Breast epithelium (tissue), 3 donors: ENCODE results near the gene INPP5F.

Experiments used
- POLR2A ChIP-seq: fragments of 450-650 bp; IDR thresholded peaks from one replicate; pipeline ENCODE4 v1.6.1; 2016; ENCODE audit warnings: antibody characterized with exemption, mild to moderate bottlenecking, moderate library complexity
- POLR2AphosphoS5 ChIP-seq, 3 donors: sonication (generic); formaldehyde crosslinking; IDR thresholded peaks; one replicate each; pipeline ENCODE4 v1.6.1; 2017; ENCODE audit warnings: antibody characterized with exemption in 3 of 3
- TF ChIP-seq, protein P1 (sequence below), 3 donors: fragments of 450-650 bp; IDR thresholded peaks; one replicate each; pipeline ENCODE4 v1.5.1; 2016 to 2017; ENCODE audit warnings: antibody characterized with exemption in 3 of 3, mild to moderate bottlenecking in 3 of 3, moderate library complexity in 3 of 3

DNA sequence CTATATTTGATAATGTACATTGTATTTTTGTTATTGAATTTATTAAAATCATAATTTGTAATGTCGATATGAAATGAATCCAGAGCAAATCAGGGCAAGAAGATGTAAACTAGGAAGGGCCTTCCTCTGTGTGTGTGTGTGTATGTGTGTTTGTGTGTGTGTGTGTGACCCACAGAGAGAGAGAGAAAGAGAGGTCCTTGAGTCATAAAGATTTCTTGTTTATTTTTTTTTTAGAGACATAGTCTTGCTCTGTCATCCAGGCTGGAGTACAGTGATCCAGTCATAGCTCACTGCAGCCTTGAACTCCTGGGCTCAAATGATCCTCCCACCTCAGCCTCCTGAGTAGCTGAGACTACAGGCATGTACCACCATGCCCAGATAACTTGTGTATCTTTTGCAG is 50.7 kb downstream of the INPP5F start:
- TF ChIP-seq, protein P1, sequence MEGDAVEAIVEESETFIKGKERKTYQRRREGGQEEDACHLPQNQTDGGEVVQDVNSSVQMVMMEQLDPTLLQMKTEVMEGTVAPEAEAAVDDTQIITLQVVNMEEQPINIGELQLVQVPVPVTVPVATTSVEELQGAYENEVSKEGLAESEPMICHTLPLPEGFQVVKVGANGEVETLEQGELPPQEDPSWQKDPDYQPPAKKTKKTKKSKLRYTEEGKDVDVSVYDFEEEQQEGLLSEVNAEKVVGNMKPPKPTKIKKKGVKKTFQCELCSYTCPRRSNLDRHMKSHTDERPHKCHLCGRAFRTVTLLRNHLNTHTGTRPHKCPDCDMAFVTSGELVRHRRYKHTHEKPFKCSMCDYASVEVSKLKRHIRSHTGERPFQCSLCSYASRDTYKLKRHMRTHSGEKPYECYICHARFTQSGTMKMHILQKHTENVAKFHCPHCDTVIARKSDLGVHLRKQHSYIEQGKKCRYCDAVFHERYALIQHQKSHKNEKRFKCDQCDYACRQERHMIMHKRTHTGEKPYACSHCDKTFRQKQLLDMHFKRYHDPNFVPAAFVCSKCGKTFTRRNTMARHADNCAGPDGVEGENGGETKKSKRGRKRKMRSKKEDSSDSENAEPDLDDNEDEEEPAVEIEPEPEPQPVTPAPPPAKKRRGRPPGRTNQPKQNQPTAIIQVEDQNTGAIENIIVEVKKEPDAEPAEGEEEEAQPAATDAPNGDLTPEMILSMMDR (IDR thresholded peaks at IDR 0.05): no peak
- no peak for TF ChIP-seq POLR2AphosphoS5 (IDR thresholded peaks at IDR 0.05)
- TF ChIP-seq POLR2A: no peak
